NT2/D1 (cell line): ENCODE data around the gene NDOR1.

ENCODE experiments used
- DNase-seq: peaks from one replicate; pipeline ENCODE4 v3.0.0-alpha.2; 2011; ENCODE audit warnings: low read depth, low spot score
- H3K27me3 ChIP-seq: 2 replicates; pipeline ENCODE4 v1.6.0; 2011; ENCODE audit warnings: mild to moderate bottlenecking; ENCODE audit not compliant: insufficient read length, insufficient read depth
- H3K36me3 ChIP-seq: 2 replicates; pipeline ENCODE4 v1.6.1; 2011; ENCODE audit warnings: mild to moderate bottlenecking, low read length, mixed read lengths; ENCODE audit not compliant: insufficient read depth, insufficient read length
- H3K4me1 ChIP-seq: 2 replicates; pipeline ENCODE4 v1.5.1; 2011; ENCODE audit not compliant: insufficient read depth, insufficient read length
- H3K4me3 ChIP-seq: 2 replicates; pipeline ENCODE4 v1.5.1; 2011; ENCODE audit warnings: low read depth; ENCODE audit not compliant: insufficient read length
- H3K9ac ChIP-seq: 2 replicates; pipeline ENCODE4 v1.6.0; 2011; ENCODE audit warnings: low read depth; ENCODE audit not compliant: insufficient read length
- H3K9me3 ChIP-seq: 2 replicates; pipeline ENCODE4 v1.5.1; 2011; ENCODE audit warnings: mild to moderate bottlenecking, low read length; ENCODE audit not compliant: insufficient read depth
- SUZ12 ChIP-seq: IDR thresholded peaks from 2 replicates; pipeline ENCODE4 v1.6.1; 2011; ENCODE audit not compliant: insufficient read length, insufficient read depth; ENCODE audit errors: extremely low read depth
- YY1 ChIP-seq: IDR thresholded peaks from 2 replicates; pipeline ENCODE4 v1.6.1; 2011; ENCODE audit not compliant: insufficient read length, insufficient read depth
- ZNF274 ChIP-seq: IDR thresholded peaks from 2 replicates; pipeline ENCODE4 v1.6.1; 2011; ENCODE audit warnings: mild to moderate bottlenecking, low read depth, low read length

Gene NDOR1

DNA sequence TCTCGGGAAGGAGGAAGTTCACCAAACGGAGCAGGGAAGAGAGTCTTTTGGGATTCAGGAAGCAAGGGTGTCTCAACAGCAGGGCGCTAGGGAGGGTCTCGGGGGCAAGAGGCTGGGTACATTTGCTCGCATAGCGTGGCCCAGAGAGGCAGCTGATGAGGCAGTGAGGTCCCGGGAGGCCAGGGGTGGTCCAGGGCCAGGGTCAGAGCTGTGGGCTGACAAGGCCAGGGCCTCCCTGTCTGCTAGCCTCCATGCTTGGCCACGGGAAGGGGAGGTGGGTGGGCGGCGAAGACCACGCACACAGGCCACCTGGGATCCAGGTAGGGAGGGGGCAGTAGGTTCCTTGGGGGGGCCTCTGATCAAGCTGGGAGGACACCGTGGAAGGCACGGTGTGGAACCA, 6.0 kb downstream of the NDOR1 start:
- H3K4me1 ChIP-seq: peaks cover 14% of the 10 kb centered on the region
- H3K4me3 ChIP-seq: no peak overlapping the region
- DNase-seq: no peak
- peaks cover 94% of the 10 kb centered on the region for H3K36me3 ChIP-seq
- H3K27me3 ChIP-seq: no peaks in the 10 kb centered on the region
- TF ChIP-seq YY1: no peak
- TF ChIP-seq SUZ12: no peak
- no peak for TF ChIP-seq ZNF274
- H3K9ac ChIP-seq: no peak overlapping the region
- H3K9me3 ChIP-seq: no peaks in the 10 kb centered on the region

DNA sequence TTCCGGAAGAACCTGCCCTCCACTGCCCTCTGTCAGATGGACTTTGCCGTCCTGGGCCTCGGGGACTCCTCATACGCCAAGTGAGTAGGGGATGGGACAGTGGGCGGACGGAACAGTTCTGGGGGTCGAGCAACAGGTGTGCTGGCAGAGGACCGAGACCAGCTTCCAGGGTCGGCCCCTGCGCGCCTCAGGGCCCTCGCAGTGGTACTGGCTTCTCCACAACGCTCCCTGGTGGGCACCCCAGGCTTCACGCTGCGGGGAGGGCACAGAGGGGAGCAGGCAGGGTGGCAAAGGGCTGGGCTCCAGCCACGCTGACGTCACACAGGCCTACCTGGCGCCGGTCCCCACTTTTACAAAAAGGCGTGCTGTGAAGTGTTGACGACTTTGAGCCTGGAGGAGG, 7.0 kb downstream of the NDOR1 start:
- Histone ChIP-seq H3K4me1 (peaks cover 7% of the 10 kb centered on the region), H3K9ac (no peak overlapping the region), H3K4me3 (no peak overlapping the region), H3K36me3 (peaks cover 94% of the 10 kb centered on the region), H3K27me3 (no peaks in the 10 kb centered on the region), H3K9me3 (no peaks in the 10 kb centered on the region)
- DNase-seq: no peak
- TF ChIP-seq SUZ12 (no peak), YY1 (no peak), ZNF274 (no peak)

DNA sequence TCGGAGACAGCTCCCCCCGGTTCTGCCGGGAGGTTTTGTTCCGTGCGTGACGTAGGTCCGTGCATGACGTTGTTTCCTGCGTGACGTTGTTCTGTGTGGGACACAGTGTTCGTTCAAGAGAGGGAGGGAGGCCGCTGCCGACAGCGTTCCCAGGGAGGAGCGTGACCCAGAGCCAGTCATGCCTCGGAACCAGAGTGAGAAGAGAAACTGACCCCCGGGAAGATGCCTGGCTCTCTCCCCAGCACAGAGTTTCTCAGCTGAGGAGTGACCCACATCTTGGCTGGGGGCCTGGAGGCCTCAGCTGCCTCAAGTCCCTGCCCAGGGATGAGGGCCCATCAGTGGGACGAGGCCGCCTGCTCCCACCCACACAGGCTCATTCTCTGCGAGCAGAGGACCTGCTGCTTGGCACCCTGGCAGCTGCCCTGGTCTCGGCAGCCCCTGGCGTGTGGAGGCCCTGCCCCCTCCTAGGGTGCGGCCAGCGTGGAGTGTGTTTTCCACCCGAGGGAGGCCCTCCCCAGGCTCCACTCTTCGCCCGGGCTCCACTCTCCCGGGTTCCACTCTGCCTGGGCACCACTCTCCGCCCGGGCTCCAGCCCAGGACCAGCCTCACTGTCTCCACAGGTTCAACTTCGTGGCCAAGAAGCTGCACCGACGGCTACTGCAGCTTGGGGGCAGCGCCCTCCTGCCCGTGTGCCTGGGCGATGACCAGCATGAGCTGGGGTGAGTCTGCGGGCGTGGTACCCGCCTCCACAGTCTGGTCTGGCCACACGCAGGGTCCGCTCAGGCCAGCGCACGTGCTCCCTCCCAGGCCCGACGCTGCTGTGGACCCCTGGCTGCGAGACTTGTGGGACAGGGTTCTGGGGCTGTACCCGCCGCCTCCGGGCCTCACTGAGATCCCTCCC, 7.9 kb downstream of the NDOR1 start:
- Histone ChIP-seq H3K27me3 (no peaks in the 10 kb centered on the region), H3K4me3 (no peak overlapping the region), H3K9ac (no peak overlapping the region), H3K36me3 (peaks cover 97% of the 10 kb centered on the region), H3K4me1 (peaks cover 9% of the 10 kb centered on the region), H3K9me3 (no peaks in the 10 kb centered on the region)
- no peak for TF ChIP-seq YY1
- no peak for TF ChIP-seq ZNF274
- no peak for TF ChIP-seq SUZ12
- DNase-seq: no peak

DNA sequence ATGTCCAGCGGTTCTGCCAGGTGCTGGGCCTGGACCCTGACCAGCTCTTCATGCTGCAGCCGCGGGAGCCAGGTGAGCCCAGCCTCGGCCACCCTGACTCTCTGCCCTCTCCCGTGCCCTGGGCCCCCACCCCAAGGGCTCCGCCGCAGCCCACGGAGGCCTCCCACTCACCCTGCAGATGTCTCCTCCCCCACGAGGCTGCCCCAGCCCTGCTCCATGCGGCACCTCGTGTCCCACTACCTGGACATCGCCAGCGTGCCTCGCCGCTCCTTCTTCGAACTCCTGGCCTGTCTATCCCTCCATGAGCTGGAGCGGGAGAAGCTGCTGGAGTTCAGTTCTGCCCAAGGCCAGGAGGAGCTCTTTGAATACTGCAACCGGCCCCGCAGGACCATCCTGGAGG, 9.1 kb downstream of the NDOR1 start:
- H3K9ac ChIP-seq: no peak overlapping the region
- no peaks in the 10 kb centered on the region for H3K27me3 ChIP-seq
- peaks cover 94% of the 10 kb centered on the region for H3K36me3 ChIP-seq
- H3K9me3 ChIP-seq: no peaks in the 10 kb centered on the region
- DNase-seq: no peak
- H3K4me3 ChIP-seq: no peak overlapping the region
- peaks cover 18% of the 10 kb centered on the region for H3K4me1 ChIP-seq
- TF ChIP-seq ZNF274 (no peak), YY1 (no peak), SUZ12 (no peak)

DNA sequence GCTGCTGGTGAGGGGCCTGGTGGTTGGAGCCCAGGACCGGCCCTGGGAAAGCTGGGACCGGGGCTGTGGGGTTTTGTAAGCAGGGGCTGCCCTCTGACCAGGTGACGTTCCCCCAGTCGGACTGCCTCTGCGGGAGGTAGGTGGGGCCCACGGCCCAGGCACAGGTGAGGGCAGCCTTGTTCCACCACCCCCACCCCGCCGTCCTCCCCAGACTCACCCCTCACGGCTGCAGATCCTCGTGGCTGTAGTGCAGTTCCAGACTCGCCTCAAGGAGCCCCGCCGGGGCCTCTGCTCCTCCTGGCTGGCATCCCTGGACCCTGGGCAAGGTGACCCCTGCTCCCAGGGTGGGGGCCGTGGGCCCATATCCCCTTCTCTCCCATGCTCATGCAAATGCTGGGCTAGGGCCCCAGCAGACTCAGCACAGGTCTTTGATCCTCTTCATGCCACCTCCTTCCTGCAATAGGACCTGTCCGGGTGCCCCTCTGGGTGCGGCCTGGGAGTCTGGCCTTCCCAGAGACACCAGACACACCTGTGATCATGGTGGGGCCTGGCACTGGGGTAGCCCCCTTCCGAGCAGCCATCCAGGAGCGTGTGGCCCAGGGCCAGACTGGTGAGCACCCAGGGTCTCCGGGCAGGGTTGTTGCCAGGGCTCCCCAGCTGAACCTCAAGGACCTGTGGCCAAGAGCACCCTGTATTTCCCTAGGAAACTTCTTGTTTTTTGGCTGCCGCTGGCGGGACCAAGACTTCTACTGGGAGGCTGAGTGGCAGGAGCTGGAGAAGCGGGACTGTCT, 9.9 kb downstream of the NDOR1 start:
- peaks cover 89% of the 10 kb centered on the region for H3K36me3 ChIP-seq
- no peak for TF ChIP-seq YY1
- TF ChIP-seq SUZ12: no peak
- no peak for TF ChIP-seq ZNF274

DNA sequence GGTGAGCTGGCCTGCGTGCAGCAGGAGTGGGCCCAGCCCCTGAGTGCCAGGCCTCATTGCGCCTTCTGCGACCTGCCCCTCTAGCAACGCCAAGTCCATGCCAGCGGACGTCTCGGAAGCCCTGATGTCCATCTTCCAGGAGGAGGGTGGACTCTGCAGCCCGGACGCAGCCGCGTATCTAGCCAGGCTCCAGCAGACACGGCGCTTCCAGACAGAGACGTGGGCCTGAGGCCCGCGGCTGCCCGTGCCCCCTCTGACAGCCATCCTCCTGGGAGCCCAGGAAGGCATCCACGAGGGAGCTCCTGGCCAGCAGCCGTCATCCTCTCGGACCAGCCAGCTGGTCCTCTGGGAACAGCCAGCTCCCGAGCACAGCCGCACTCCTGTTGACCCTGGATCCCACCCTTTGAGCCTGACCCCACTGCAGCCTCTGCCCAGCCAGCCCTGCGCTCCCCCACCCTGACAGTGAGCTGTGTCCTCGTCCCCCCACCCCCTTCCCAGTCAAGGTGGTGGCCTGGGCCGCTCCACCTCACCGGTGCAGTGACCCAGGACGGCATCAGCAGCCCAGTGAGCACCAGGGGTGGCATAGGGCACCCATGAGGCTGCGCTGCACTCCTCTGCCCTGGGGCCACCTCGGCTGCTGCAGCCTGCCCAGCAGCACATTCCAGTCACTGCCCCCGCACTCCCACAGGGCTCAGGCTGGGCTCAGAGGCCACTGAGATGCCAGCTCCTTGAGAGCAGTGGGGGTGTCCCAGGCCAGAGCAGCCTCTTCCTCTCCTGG, 10.9 kb downstream of the NDOR1 start:
- TF ChIP-seq ZNF274: no peak
- no peak for TF ChIP-seq YY1
- no peak for TF ChIP-seq SUZ12
- Histone ChIP-seq H3K9ac (no peak overlapping the region), H3K4me1 (peaks cover 21% of the 10 kb centered on the region)

More for the DNA sequence above, 9.9 kb downstream of the NDOR1 start:
- no peak overlapping the region for H3K4me3 ChIP-seq
- DNase-seq: no peak
- no peak overlapping the region for H3K9ac ChIP-seq
- H3K9me3 ChIP-seq: no peaks in the 10 kb centered on the region
- peaks cover 19% of the 10 kb centered on the region for H3K4me1 ChIP-seq
- no peaks in the 10 kb centered on the region for H3K27me3 ChIP-seq

More for the DNA sequence above, 10.9 kb downstream of the NDOR1 start:
- no peaks in the 10 kb centered on the region for H3K9me3 ChIP-seq
- H3K36me3 ChIP-seq: peaks cover 82% of the 10 kb centered on the region
- H3K27me3 ChIP-seq: no peaks in the 10 kb centered on the region
- no peak for DNase-seq
- H3K4me3 ChIP-seq: no peak overlapping the region
